HG02840 (cell line): ENCODE measurements around the gene CD160.
"Not testable (repeated sequence)": the region's sequence is repeated elsewhere in the genome, so short reads cannot be mapped to it uniquely, and the experiment has no call there.

Experiments used
- ATAC-seq: cut with Tn5 transposase; IDR thresholded peaks from one replicate; pipeline ENCODE4 v1.9.1; 2021; ENCODE audit warnings: mild to moderate bottlenecking, moderate library complexity, moderate number of reproducible peaks; ENCODE audit not compliant: unreplicated experiment, low FRiP score

The CD160 gene

GRCh38 chr1:145708063-145708462 is 11.2 kb upstream of the CD160 start:
- no peak for ATAC-seq

GRCh38 chr1:145710291-145711027 is 8.8 kb upstream of the CD160 start:
- ATAC-seq, result no peak

DNA sequence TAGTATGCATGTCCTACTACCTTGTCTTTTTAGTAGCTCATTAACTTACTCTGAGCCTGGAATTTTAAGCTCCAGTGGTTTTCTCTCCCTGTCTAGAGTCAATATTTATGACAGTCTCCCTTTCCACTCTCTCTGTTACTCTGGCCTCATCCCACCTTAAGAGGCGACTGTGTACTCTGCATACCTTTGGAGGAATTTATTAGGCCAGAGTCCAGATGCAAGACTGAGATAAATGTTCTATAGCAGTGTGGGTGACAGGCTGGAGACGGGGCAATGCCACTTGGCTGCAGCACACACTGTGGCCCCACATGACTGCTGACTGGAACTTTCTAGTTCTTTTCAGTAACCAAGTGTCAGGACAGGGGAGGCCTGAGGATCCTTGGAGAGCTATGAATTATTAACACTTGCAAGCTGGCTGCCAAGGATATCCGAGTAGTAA is 8.1 kb upstream of the CD160 start:
- no peak for ATAC-seq

GRCh38 chr1:145714524-145715111 is 4.7 kb upstream of the CD160 start:
- no peak for ATAC-seq

GRCh38 chr1:145716641-145717345 is 2.5 kb upstream of the CD160 start:
- no peak for ATAC-seq

- ATAC-seq, result no peak
These were observed 1.5 kb upstream of the CD160 start for GRCh38 chr1:145717833-145718232.

DNA sequence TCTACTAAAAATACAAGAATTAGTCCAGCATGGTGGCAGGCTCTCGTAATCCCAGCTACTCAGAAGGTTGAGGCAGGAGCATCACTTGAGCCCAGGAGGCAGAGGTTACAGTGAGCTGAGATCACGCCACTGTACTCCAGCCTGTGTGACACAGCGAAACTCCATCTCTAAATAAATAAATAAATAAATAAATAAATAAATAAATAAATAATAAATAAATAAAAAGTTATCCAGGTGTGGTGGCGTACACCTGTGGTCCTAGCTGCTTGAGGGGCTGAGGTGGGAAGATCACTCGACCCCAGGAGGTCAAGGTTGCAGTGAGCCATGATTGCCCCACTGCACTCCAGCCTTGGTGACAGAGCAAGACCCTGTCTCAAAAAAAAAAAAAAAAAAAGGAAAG is 834 bp upstream of the CD160 start:
- ATAC-seq, result not testable (repeated sequence)

GRCh38 chr1:145720556-145720877 is 1.2 kb downstream of the CD160 start:
- ATAC-seq, result no peak

GRCh38 chr1:145720878-145721671 is 1.8 kb downstream of the CD160 start:
- ATAC-seq, result no peak

GRCh38 chr1:145726193-145726592 is 6.9 kb downstream of the CD160 start:
- not testable (repeated sequence) for ATAC-seq

- no peak for ATAC-seq
These were observed 9.9 kb downstream of the CD160 start for GRCh38 chr1:145729196-145729595.

DNA sequence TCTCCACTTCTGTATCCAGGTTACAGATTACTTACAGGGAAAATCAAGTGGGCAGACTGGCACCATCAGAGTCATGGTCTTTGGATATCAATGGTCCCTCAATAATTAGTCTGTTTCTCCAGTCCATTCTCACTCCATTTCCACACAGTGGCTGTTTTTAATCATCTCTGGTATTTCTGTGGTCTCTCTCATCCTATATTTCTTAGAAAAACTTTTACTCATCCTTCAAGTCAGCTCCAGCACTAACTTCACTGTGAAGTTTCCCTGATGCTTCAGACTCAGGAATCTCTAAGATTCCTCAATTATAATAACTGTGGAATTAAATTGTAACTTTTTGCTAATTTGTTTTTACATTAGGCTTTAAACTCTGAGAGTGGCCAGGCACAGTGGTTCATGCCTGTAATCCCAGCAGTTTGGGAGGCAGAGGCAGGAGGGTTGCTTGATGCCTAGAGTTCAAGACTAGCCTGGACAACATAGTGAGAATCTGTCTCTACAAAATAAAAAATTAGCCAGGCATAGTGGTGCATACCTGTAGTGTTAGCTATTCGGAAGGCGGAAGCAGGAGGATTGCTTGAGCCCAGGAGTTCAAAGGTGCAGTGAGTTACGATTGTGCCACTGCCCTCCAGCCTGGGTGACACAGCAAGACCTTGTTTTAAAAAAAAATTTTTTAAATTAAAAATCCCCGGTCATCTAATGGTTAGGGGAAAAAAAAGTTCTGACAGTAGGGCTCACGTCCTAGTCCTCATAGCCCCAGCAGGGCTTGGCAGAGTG is 10.6 kb downstream of the CD160 start:
- ATAC-seq, result no peak

- ATAC-seq, result no peak
These were observed 11.2 kb downstream of the CD160 start for GRCh38 chr1:145730467-145730866.

- ATAC-seq, result no peak
These were observed 11.6 kb downstream of the CD160 start for GRCh38 chr1:145730900-145731299.

DNA sequence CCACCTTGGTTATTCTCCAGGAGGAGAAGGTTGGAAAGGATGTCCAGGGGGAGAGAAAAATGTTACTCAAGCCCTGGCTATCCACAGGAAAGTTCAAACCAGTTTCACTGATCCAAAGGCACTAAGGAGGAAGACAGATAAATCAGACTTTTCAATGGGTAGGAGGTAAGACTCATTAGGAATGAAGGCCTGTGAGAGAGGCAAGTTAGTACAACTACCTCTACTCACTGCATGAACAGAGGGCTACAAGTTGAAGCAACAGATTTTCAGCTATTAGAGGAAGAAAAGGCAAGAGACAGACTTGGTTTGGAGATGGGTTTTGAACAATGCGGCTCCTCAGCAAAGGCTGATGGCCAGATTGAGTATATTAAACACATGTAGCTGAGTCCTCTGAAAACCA is 16.9 kb downstream of the CD160 start:
- no peak for ATAC-seq

DNA sequence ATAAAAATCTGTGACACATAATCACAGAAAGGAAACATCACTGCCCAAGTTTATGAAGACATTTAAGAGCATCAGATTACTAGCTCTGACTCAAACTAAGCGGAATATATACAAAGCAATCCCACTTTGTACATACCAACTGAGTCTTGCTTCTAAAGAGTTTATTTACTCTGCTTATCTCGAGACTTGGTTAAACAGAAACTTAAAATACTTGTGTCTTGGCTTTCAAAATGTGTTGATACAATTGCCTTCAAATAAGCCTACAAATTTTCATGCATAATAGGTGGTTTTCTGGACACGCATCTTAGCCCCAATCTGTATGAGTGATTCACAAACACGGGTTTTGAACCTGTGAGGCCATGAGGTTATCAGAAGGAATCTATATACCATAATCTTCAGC is 21.0 kb downstream of the CD160 start:
- no peak for ATAC-seq

GRCh38 chr1:145747398-145748247 is 28.3 kb downstream of the CD160 start:
- ATAC-seq, result no peak

- ATAC-seq, result no peak
These were observed 31.1 kb downstream of the CD160 start for GRCh38 chr1:145750426-145750825.

- no peak for ATAC-seq
These were observed 32.3 kb downstream of the CD160 start for GRCh38 chr1:145751491-145752037.
